Stomach (tissue), 4 donors: ENCODE measurements around the gene TMEM130.

Experiments
- EP300 ChIP-seq: sonication (generic); formaldehyde crosslinking; IDR thresholded peaks from one replicate; pipeline ENCODE4 v1.6.1; 2017; ENCODE audit warnings: antibody characterized with exemption
- TF ChIP-seq, protein P1 (sequence below), 7 experiments: fragments of 450-650 bp in 4 of 7; fragments of 200-600 bp in 3 of 7; sonication (generic) in 3 of 7; IDR thresholded peaks; one replicate each; pipeline ENCODE4 v1.5.1; 2016 to 2019; ENCODE audit warnings: antibody characterized with exemption in 7 of 7, control low read depth in 2 of 7, mild to moderate bottlenecking in 1 of 7

DNA sequence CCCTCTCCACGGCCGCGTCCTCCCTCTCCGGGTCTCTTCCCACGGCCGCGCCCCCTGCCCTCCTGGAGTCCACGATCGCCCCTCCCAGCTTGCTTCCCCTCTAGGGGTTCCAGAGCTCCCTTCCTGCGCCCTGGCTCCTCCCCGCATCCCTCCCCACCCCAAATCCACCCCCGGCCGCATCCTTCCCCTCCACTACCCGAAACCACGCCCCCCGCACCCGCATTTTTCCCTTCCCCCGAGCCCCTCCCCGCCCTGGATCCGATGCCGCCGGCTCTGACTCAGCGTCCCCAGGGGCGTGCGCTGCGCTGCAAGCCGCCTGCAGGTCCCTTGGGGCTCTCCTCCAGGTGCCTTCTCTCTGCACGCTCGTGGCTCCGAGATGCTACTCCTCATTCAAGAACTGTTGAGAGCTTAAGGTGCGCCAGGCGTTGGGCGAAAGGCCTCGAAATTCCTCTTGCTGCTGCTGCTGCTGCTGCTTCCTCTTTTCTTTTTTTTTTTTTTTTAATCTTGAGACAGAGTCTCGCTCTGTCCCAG lies 372 bp upstream of the TMEM130 start:
- no peak for TF ChIP-seq EP300
- TF ChIP-seq, protein P1, sequence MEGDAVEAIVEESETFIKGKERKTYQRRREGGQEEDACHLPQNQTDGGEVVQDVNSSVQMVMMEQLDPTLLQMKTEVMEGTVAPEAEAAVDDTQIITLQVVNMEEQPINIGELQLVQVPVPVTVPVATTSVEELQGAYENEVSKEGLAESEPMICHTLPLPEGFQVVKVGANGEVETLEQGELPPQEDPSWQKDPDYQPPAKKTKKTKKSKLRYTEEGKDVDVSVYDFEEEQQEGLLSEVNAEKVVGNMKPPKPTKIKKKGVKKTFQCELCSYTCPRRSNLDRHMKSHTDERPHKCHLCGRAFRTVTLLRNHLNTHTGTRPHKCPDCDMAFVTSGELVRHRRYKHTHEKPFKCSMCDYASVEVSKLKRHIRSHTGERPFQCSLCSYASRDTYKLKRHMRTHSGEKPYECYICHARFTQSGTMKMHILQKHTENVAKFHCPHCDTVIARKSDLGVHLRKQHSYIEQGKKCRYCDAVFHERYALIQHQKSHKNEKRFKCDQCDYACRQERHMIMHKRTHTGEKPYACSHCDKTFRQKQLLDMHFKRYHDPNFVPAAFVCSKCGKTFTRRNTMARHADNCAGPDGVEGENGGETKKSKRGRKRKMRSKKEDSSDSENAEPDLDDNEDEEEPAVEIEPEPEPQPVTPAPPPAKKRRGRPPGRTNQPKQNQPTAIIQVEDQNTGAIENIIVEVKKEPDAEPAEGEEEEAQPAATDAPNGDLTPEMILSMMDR (IDR thresholded peaks at IDR 0.05): no peak
